Endothelial cell (in vitro differentiated cells): Measurements from ENCODE around the gene TMEM273. TPM values are rescaled to one million over a fixed set of nuclear protein-coding genes. Genes with fewer than 3 reads are reported as not detected.

Experiments used
- DNase-seq: peaks from one replicate; pipeline ENCODE4 v3.0.0; 2021; ENCODE audit warnings: low spot score
- H3K27ac Mint-ChIP-seq: one replicate; pipeline ENCODE4 v1.8.0; 2021; ENCODE audit warnings: mixed read lengths, inconsistent platforms; ENCODE audit not compliant: unreplicated experiment
- H3K27me3 Mint-ChIP-seq: one replicate; pipeline ENCODE4 v1.8.0; 2021; ENCODE audit warnings: mild to moderate bottlenecking, moderate library complexity, mixed read lengths, inconsistent platforms; ENCODE audit not compliant: unreplicated experiment
- H3K36me3 Mint-ChIP-seq: one replicate; pipeline ENCODE4 v1.8.0; 2021; ENCODE audit warnings: mild to moderate bottlenecking, low read depth, mixed read lengths, inconsistent platforms; ENCODE audit not compliant: unreplicated experiment
- H3K4me1 Mint-ChIP-seq: one replicate; pipeline ENCODE4 v1.8.0; 2021; ENCODE audit warnings: mild to moderate bottlenecking, mixed read lengths, inconsistent platforms; ENCODE audit not compliant: unreplicated experiment
- H3K4me3 Mint-ChIP-seq: one replicate; pipeline ENCODE4 v1.8.0; 2021; ENCODE audit warnings: mild to moderate bottlenecking, mixed read lengths, inconsistent platforms; ENCODE audit not compliant: unreplicated experiment
- H3K9me3 Mint-ChIP-seq: one replicate; pipeline ENCODE4 v1.8.0; 2021; ENCODE audit warnings: mixed read lengths, inconsistent platforms; ENCODE audit not compliant: unreplicated experiment
- total RNA-seq: library from RNA; stranded (reverse); fragmentation: NEBNext Ultra II Directional; extraction: Animal tissue kit (Norgen Biotek cat#: 25700); gene quantifications from one replicate; pipeline ENCODE4 v1.2.1, GENCODE V29; 2021; ENCODE audit not compliant: unreplicated experiment
- TF ChIP-seq, protein P1 (sequence below): fragments of 200-600 bp; sonication (generic); IDR thresholded peaks from one replicate; pipeline ENCODE4 v1.5.0; 2021; ENCODE audit warnings: antibody characterized with exemption; ENCODE audit not compliant: unreplicated experiment

TMEM273 gene
- total RNA-seq, 1 donor from 2014 or later: 1.6 TPM

DNA sequence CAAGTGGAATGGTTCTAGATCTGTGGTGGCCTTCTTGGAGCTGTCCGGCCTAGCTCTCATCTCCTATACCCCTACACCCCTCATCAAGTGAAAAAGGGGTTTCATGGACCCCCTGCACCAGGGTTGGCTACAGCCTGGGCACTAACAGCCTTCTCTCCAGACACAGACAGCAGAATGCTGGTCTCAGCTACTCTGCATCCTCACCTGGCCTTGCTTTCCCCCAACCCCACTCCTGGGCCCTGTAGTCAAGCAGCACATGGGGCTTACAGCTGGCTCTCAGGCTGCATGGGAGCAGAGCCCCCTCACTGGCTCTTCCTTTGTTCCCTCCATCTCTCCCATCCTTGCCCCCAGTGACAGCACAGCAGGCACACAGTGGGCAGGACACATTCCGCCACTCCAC lies 20.8 kb upstream of the TMEM273 start:
- Mint-ChIP-seq H3K4me1 (no peaks in the 10 kb centered on the region), H3K9me3 (no peaks in the 10 kb centered on the region), H3K27me3 (peaks cover 2% of the 10 kb centered on the region), H3K4me3 (no peak overlapping the region), H3K27ac (no peak overlapping the region), H3K36me3 (no peaks in the 10 kb centered on the region)
- TF ChIP-seq, protein P1, sequence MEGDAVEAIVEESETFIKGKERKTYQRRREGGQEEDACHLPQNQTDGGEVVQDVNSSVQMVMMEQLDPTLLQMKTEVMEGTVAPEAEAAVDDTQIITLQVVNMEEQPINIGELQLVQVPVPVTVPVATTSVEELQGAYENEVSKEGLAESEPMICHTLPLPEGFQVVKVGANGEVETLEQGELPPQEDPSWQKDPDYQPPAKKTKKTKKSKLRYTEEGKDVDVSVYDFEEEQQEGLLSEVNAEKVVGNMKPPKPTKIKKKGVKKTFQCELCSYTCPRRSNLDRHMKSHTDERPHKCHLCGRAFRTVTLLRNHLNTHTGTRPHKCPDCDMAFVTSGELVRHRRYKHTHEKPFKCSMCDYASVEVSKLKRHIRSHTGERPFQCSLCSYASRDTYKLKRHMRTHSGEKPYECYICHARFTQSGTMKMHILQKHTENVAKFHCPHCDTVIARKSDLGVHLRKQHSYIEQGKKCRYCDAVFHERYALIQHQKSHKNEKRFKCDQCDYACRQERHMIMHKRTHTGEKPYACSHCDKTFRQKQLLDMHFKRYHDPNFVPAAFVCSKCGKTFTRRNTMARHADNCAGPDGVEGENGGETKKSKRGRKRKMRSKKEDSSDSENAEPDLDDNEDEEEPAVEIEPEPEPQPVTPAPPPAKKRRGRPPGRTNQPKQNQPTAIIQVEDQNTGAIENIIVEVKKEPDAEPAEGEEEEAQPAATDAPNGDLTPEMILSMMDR: no peak
- no peak for DNase-seq

DNA sequence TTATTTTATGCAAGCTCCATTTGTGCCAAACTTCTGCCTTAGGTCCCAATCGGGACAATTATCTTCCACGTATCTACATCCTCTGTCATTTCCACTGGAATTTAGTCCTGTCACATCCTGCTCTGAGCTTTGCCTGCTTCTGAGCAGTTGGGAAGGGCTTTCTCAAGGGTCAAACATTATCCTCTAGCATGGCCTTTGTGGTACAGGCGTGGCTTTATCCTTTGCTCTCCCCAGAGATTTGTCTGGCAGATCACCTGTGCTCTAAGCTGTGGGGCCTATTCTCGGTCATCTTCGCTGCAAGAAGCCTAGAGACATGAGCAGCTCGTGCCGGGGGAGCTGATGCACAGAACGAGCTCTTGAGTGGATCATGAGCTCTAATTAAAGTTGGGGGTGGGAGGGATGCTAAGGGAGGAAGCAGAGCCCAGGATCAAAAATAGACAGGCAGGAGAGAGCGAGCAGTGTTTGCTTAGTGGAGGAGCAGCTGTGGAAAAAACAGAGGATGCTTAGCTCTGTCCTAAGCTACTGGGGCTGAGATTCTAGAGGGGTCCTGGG lies 19.8 kb upstream of the TMEM273 start:
- Mint-ChIP-seq H3K4me3 (no peak overlapping the region), H3K27ac (no peak overlapping the region), H3K27me3 (peaks cover 2% of the 10 kb centered on the region), H3K36me3 (no peaks in the 10 kb centered on the region), H3K9me3 (no peaks in the 10 kb centered on the region), H3K4me1 (no peaks in the 10 kb centered on the region)
- TF ChIP-seq, protein P1: no peak
- DNase-seq: no peak

DNA sequence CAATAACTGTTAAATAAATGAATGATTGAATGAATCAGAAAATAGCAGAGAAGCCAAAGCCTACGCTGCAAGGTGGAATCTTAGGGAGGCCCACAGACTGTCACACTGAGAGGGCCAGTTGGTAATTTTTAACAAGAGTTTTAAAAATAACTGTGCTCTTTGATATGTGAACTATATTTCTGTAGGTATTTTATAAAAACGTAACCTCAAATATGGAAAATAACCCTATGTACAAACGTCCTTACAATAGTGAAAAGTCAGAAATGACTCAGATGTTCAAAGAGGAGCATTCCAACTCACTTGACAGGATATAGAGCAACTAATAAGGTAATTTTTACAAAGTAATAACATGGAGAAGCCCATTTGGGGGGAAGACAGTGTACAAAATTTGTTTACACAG lies 18.9 kb upstream of the TMEM273 start:
- DNase-seq: no peak
- Mint-ChIP-seq H3K27me3 (no peaks in the 10 kb centered on the region), H3K9me3 (no peaks in the 10 kb centered on the region), H3K4me1 (no peaks in the 10 kb centered on the region), H3K27ac (no peak overlapping the region), H3K4me3 (no peak overlapping the region), H3K36me3 (no peaks in the 10 kb centered on the region)
- TF ChIP-seq, protein P1: no peak

DNA sequence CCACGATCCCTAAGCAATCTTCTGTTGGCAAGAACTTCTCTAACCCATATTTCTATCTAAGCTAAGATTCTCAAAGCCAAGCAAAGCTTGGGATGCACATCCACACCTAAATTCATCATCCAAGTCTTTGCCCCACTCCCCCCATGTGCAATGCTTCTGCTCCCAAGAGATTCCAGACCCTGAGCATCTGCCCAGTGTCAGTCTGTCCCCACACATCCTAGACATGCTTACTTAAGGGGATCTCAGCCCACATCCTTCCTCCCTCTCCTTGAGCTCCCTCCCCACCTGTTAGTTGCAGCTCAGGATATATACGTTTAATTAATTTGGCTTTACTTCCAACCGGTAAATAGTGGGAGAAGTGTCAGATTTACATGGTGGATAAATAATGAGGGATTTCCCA lies 17.0 kb upstream of the TMEM273 start:
- H3K4me1 Mint-ChIP-seq: no peaks in the 10 kb centered on the region
- H3K4me3 Mint-ChIP-seq: no peak overlapping the region
- no peaks in the 10 kb centered on the region for H3K36me3 Mint-ChIP-seq
- DNase-seq: no peak
- no peaks in the 10 kb centered on the region for H3K27me3 Mint-ChIP-seq
- TF ChIP-seq, protein P1: no peak
- no peaks in the 10 kb centered on the region for H3K9me3 Mint-ChIP-seq
- H3K27ac Mint-ChIP-seq: no peak overlapping the region

DNA sequence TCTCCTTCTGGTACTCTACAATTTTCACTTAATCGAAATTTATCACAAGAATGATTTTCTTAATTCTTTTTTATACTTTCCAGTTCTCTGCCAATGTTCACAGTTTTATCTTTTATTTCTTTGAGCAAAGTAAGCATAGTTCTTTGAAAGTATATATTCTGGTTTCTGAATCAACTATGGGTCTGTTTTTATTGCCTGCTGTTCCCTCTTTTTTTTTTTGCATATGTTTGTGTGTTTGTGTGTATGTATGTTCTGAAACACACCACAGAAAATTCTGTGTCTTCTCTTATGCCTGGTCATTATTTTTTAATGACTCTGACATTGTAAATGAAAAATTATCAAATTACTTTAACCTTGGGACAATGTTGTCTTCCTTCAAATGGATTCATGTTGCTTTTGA lies 15.9 kb upstream of the TMEM273 start:
- no peaks in the 10 kb centered on the region for H3K4me1 Mint-ChIP-seq
- H3K27me3 Mint-ChIP-seq: no peaks in the 10 kb centered on the region
- TF ChIP-seq, protein P1: no peak
- no peaks in the 10 kb centered on the region for H3K9me3 Mint-ChIP-seq
- H3K4me3 Mint-ChIP-seq: no peak overlapping the region
- H3K36me3 Mint-ChIP-seq: no peaks in the 10 kb centered on the region
- H3K27ac Mint-ChIP-seq: no peak overlapping the region
- no peak for DNase-seq
